A172 (cell line): ENCODE measurements around the gene NTN4. TPM values are rescaled to one million over a fixed set of nuclear protein-coding genes. Genes with fewer than 3 reads are reported as not detected.
"Not testable (repeated sequence)": the region's sequence is repeated elsewhere in the genome, so short reads cannot be mapped to it uniquely, and the experiment has no call there.

Source experiments
- DNase-seq: peaks from one replicate; pipeline ENCODE4 v3.0.0-alpha.2; 2015; ENCODE audit warnings: low spot score
- total RNA-seq: library from RNA; depleted of rRNA; stranded (reverse); fragments of >200 nt; shearing (Covaris generic); gene quantifications from 2 replicates; pipeline ENCODE4 v1.2.3, GENCODE V29; 2014

Gene NTN4
- total RNA-seq, 1 experiment from 2014 or later, result 9.9 TPM

DNA sequence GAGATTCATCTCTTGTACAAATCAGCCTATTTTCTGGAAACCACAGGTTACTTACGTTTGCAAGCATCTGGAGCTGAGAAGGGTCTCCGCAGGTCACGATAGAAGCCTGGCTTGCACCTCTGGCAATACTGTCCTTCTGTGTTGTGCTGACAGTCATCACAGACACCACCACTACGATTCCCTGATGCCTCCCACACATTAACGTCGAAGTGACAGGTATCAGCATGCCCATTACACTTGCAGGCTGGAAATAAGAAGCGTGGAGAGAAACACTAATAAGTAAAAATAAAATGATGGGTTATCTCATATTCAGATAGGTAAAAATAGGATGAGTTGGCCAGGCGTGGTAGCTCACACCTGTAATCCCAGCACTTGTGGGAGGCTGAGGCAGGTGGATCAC, 80.2 kb downstream of the NTN4 start:
- no peak for DNase-seq

DNA sequence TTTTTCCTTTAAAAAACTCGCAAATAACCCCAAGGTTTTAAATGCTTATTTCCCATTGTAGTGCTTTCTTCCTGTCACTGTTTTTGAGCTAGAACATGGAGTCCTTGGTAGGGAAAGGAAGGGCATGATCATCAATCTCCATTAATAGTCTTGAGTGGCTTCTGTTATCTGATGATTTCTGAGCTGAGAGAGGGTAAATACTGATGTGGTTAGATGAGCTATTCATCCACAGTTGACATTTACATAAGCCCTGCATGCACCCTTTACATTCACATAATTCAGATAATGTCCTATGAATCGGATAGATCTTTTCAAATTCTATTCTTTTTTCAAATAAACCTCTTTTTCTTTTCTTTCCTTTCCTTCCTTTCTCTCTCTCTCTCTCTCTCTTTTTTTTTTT, 81.4 kb downstream of the NTN4 start:
- DNase-seq, result peak; percentile 2

DNA sequence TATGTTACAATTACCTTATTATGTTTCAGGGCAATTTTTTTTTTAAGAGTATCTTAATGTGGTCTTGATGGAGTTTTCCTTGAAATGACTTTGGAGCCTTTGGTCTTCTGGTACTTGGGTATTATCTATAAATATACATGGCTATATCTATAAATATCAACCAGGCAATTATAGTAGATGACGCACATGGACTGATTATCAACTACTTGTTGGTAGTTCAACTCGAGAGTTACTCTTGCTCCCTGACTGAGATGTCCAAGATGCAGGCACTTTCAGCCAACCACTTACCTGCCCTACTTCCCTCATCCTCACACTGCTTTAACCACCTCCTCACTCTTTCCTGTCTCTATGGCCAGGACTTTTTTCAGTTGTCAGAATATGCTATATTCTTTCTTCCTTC, 85.4 kb downstream of the NTN4 start:
- no peak for DNase-seq

GRCh38 chr12:95703986-95704385, 86.6 kb downstream of the NTN4 start:
- DNase-seq, result no peak

DNA sequence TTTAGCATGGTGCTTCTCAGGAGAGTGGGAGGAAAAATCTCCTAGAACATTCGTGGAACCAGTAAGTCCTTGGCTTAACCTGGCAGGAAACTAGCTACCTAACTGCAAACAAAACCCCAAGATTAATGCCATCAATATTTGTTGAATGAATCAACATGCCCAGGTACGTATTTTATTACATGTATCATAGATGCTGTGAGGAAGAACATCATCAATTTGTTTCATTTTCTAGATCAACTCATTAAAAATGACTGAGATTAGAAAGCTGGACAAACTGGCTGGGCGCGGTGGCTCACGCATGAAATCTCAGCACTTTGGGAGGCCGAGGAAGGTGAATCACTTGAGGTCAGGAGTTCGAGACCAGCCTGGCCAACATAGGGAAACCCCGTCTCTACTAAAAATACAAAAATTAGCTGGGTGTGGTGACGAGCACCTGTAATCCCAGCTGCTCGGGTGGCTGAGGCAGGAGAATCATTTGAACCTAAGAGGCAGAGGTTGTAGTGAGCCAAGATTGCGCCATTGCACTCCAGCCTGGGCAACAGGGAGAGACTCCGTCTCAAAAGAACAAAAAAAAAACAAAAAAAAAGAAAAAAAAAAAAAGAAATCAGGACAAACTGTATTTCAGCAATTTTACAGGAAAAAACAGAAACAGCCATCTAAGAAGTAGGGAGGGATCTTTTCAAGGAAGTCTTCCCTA, 88.7 kb downstream of the NTN4 start:
- peak; percentile 7 for DNase-seq

DNA sequence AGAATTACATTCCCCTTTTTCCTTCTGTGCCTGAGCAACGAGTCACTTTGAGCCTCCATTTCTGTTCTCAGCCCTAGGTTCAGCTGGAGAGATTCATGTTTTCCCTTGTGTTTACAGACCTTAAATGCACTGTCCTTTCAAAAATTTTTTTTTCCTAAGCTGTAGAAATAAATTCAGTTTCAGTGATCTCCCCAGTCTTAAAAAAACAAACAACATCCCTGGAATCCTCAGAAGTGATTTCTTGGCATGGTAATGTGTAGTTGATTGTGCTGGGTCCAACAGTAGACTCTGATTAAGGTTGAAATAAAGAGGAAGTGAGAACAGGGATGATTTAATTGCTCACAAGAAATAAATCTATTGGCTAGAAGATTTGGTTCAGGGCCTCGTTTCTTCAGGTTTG, 89.3 kb downstream of the NTN4 start:
- peak; percentile 31 for DNase-seq

DNA sequence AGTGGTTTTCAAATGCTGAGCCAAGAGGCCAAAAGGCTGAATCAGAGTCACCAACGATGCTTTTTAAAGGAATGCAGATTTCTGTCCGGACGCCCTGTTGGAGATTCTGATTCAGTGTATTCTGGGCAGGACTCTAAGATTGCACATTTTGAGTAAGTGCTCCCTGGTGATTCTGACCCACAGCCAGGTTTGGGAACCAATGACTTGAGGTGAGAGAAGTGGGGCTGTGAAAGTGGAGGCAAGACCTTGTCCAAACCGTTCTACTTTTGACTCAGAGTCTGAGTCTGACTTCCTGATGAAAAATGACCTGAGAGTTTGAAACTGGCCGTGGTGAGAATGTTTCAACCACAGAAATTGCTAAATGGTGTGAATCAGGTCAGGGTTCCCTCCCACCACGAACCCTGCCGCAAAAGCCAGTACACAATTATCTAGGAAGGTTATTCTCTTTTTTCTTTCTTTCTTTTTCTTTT, 90.2 kb downstream of the NTN4 start:
- DNase-seq, result peak; percentile 91

DNA sequence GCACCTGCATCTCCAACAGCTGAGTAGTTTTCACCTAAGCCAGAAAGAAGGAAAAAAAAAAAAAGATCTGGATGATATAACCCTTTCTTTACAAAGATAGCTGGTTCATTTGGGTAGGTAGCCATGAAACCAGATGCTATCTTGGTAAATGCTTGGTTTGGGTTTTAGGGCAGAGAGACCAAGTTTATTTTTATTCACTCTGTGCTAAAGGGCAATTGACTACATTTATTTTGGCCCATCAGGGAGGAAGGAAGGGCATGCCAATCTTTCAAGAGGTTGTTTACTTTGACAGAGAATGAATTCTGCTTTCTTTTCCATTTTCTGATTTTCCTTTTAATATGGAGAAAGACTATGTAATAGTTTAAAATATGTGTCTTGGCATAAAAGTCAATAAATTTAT, 91.0 kb downstream of the NTN4 start:
- no peak for DNase-seq

GRCh38 chr12:95694136-95694535, 96.4 kb downstream of the NTN4 start:
- DNase-seq, result no peak

DNA sequence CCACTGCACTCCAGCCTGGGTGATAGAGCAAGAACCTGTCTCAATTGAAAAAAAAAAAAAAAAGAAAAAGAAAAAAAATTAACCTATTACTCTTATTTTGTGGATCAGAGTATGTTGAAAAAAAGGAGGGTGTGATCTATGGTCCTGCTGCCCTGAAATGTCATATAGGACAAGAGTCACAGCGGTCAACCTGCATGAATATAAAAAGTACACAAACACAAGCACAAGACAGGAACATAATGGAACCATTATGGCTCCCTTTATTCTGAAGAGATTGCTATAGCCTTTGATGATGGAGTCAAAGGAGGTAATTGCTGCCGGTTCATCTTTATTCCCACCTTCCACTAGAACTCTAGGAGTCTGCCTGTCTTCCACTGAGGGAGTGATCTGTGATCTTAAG, 96.9 kb downstream of the NTN4 start:
- no peak for DNase-seq

GRCh38 chr12:95690861-95691635, 99.5 kb downstream of the NTN4 start:
- DNase-seq, result no peak

- no peak for DNase-seq
Observed at GRCh38 chr12:95687937-95688336, 102.6 kb downstream of the NTN4 start.

GRCh38 chr12:95683418-95683817, 107.1 kb downstream of the NTN4 start:
- no peak for DNase-seq

DNA sequence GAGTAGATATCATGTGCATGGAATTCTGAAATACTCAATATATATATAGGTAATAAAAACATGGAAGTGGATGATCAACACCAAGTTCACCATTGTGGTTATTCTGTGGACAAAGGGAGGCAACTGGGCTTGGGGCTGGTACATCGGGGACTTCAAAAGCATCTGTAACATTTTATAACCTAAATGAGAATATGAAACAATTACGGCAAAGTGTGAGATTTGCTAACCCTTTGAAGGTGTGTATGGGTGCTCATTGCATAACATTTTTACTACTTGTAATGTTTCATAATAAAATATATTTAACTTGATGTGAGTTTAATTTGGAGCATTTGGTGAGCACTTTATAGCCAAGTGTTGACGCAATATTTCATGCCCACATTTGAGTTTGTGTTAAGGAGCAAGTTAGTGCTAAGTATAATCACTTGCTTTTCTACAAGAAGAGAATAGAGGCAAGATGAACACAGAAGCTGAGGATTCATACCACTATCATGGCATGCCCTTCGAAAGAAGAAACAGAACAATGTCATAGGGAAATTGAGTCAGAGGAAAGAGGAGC, 109.3 kb downstream of the NTN4 start:
- DNase-seq, result no peak

GRCh38 chr12:95678684-95679083, 111.9 kb downstream of the NTN4 start:
- no peak for DNase-seq

DNA sequence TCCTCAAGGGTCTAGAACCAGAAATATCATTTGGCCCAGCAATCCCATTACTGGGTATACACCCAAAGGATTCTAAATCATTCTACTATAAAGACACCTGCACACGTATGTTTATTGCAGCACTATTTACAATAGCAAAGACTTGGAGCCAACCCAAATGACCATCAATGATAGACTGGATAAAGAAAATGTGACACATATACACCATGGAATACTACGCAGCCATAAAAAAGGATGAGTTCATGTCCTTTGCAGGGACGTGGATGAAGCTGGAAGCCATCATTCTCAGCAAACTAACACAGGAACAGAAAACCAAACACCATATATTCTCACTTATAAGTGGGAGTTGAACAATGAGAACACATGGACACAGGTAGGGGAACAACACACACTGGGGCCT, 112.8 kb downstream of the NTN4 start:
- DNase-seq, result not testable (repeated sequence)

DNA sequence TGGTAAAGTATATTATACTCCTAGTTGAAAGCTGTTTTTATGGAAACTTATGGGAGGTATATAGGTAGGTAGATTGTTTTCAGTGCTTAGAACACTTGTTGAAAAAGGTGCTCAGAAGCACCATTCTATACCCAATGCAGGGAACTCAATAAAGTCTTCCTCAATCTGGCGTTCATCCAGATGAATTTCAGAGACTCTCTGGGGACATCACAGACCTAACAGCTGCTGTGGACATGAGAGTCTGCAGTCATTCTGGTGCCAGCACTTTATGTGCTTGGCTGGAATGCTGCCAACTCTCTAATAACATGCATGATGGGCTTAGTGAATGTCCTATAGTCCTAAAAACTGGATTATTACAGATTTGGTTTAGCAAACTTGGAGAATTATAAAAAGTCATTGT, 115.9 kb downstream of the NTN4 start:
- no peak for DNase-seq

DNA sequence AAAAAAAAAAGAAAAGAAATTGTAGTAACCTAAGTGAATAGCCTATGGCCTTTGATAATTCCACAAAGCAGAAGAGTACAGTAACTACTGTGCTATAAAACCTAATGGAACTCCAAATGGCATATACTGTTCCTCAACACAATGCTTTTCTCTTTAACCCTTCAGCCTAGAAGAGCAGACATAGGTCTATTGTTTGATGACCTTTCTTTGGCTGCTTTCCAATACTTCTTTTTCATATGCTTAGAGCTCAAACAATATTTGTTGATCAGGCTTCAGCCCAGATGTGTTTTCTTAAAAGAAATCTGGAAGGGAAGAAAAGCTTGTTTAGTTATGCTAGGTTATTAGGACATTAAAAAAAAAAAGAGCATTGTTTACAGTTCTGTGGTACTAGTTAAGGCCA, 116.4 kb downstream of the NTN4 start:
- no peak for DNase-seq

- no peak for DNase-seq
Observed at GRCh38 chr12:95673576-95673975, 117.0 kb downstream of the NTN4 start.

DNA sequence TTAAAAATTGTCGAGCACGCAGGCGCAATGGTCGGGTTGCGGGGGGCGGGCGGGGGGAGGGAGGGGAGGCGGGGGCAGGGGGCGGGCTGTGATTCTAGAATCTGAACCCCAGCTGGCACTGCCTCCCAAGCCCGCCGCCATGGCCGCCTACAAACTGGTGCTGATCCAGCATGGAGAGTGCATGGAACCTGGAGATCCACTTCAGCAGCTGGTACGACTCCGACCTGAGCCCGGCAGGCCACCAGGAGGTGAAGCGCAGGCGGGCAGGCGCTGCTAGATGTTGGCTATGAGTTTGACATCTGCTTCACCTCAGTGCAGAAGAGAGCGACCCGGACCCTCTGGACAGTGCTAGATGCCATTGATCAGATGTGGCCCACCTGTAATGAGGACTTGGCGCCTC, 118.4 kb downstream of the NTN4 start:
- no peak for DNase-seq

- no peak for DNase-seq
Observed at GRCh38 chr12:95671265-95671664, 119.3 kb downstream of the NTN4 start.

- DNase-seq, result no peak
Observed at GRCh38 chr12:95663525-95663924, 127.0 kb downstream of the NTN4 start.

DNA sequence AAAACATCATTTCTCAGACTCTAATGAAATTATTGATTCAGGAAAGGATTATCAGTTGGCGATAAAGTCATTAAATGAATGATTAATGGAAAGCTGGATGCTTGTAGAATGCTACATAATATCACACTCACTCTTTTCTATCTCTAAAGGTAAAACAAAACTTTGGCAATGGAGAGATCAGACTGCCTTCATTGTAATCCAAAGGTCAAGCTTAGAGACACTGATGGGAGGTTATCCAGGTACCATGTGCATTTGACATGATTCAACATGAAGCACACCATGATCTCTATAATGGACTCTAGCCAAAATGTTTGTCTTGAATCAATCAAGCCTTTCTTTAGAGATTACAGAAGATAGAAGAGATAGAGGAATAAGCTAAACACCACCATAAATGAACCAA, 129.2 kb downstream of the NTN4 start:
- no peak for DNase-seq
